ENCODE results near the gene PIAS1.

Gene PIAS1

DNA sequence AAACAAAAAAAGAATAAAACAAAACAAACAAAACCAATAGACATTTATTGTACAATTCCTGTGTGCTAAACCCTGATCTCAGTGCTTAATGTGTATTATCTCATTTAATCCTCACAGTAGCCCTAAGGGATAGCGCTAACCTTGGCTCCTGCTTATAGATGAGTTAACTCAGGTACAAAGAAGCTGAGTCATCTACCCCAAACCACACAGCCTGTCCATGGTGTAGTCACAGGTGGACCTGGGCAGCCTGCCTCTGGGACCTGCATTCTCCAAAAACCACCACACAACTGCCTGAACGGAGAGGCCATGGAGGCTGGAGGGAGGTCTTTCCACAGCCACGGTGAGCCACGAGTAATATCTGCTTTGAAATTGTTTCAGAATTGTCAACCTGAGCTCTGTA, 180.9 kb downstream of the PIAS1 start:
- DNase-seq (ENCODE audit: low spot score): no peak

DNA sequence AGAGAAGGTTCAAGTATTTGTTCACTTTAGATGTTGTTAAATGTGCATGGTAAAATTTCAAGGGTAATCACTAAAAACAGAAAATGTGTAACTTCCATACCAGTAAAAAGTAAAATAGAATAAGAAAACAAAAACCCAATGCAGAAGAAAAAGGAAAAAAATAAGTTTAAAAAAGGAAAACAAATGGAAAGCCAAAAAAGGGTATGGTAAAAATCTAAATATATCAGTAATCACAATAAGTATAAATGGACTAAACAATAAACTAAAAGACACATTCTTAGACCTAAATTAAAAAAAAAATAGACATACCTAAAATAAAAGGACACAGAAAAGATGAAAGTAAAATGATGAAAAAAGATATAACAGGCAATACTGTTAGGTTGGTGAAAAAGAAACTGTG, 184.9 kb downstream of the PIAS1 start:
- DNase-seq (ENCODE audit: low spot score): no peak

DNA sequence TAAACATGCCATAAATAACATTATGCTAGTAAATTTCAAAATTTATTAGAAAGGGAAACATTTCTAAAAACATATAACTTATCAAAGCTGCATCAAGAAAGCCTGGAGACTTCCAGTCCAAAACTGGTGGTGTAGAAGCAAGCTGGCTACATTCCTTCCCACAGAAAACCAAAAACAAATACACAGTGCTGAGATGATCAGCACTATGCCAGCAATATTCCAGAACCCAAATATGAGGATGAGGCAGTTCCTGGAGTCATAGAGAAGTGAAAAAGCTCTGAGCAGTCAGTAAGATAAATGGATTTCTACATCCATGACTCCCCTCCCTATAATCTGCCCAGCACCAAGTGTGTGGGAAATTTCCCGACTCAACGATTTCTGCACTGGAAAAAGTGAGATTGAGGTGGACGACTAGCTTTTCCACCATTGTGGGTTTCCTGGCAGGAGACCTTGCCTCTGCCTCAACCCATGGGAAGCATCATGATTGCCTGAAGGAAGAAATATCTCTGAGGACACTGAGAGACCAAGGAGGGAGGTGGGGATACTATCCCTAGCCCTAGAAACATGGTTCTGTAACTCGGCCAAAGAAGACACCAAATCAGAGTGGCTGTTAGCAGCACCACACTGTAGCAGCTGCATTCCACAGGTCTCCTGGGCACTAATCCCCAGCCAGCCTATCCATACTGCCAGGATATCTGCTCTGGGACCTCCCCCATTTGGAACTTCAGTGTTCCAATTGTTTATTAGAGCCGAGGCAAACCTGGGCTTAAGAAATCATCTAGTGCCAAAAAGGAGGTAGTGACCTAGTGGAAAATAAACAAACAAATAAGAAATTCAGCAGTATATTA, 187.2 kb downstream of the PIAS1 start:
- DNase-seq (ENCODE audit: low spot score): no peak

Measured in kidney capillary endothelial cell (primary cell).